NAMALWA (cell line): ENCODE results near the gene GPR39.

Experiments used
- DNase-seq: peaks from one replicate; pipeline ENCODE4 v3.0.0-alpha.2; 2015; ENCODE audit warnings: low spot score

GPR39 gene

DNA sequence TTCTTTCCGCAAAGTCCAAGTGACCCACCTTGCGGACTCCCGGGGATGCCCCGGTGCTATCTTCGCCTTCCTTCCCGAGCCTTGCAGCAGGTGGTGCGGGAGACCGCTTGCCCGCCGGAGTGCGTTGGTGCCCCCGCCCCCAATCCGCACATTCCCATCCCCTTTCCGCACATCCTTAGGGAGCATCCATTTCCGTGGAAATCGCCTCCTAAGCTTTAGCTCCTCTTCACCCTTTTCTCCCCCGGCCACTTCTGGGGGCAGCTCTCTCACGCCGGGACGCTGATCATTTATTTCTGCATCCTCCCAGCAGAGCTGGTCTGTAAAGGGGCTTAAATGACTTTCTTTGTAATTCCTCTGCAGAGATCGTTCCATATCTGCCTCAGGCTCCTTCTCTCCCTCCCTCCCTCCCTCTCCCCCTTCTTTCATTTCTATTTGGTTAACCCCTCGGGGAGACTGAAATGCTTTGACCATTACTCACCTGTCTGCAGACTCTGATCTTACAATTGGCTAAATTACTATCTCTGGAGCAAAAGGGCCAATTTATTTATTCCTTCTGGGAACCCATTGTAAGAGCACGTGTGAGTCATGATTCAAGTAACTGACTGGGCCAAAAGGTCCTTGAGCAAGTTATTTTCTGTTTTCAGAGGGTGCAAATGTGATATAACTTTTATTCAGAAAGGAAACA is 254.7 kb downstream of the GPR39 start:
- no peak for DNase-seq

DNA sequence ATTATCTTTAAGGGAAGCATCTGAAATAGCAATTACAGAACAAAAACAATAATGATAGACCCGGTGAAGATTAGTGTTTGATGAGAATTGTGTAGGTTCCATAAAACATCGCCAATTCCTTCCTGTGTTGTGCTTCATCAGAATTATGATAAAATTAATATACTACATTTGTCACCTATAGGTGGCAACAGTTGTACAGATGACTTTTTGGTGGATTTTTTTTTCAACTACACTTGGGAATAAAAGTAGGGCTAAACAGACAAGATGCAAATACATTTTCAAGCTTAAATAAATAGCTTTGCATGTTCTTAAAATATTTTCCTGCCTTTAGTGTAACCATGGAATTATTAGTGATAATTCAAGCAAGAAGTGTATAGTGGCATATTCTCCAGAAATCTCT is 260.4 kb downstream of the GPR39 start:
- peak; percentile 8 for DNase-seq

- DNase-seq, result no peak
Measured at GRCh38 chr2:132677661-132678060, 261.1 kb downstream of the GPR39 start.

DNA sequence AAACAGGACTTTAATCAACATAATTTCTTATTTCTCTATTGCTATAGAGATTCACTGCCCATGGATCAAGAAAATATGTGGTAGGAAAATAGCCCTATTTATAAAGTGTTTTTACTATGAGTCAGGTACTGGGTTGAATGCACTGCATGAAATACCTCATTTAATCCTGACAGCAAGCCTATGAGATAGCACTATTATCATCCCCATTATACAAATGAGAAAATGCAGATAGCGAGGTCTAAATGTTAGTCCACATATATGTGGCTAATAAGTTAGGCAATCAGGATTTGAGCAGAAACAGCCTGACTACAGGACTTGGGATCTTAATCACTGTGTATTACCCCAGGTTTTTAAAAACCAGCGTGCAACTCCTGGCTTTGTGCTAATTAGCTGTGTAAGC is 261.9 kb downstream of the GPR39 start:
- DNase-seq, result no peak

DNA sequence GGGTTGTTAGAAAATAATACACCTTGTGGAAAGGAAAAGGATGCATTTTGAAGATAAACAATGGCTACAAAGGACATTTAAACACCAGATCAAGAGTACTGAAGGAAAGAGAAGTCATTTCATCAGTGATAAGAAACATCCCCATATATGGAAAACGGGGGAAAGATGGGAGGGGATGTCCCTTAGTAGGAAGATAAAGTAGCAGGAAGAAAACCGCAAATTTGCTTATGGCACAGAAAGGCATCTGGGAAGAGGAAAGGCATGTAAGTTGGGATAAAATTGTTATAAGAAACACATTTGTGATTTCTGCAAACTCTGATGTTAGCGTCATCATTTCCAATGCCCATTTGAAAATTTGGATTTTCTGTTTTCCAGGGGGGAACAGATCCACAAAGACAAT is 263.9 kb downstream of the GPR39 start:
- DNase-seq, result no peak

- no peak for DNase-seq
Measured at GRCh38 chr2:132681766-132682165, 265.2 kb downstream of the GPR39 start.

DNA sequence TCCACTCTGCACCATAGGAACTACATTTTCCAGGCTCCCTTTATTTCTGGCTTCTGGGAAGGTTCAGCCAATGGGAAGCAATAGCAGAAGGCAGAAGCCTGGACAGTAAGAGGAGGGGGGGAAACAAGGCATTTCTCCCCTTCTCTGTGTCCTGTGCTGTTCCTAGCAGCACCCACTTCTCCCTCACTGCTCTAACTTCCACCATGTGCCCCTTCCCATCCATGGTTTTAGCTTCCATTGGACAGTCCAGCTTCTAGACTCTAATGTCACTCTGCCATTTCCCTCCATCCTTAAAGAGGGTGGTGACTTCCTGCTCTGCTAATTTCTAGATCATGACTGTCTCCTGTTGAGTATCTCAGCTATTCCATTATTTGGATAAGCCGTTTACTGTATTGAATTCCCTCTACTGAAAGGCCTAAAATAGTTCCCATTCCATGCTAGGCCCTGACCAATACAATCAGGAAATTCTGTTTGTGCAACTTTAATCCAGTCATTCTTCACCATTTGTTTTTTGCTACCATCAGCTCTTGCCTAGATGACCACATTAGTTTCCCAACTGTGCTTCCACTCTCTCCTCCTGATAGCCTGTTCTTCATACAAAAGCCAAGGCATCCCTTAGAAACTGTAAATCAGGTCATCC is 274.2 kb downstream of the GPR39 start:
- no peak for DNase-seq

DNA sequence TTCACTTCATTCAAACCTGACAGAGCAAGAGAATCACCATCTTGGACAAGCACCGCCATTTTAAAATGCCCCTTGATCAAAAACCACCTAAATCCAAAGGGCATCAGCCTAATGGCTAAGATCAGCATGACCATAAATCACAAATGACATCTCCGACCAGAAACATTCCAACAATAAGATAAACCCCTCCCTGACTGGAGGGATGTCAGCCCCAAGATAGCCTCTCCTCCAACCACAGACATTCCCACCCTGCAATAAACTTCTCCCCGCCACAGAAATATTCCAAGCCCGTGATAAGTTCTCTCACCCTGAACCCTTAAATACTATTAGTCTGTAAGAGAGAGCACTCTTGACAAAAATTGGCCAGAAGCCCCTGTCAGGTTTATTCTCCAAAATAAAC is 275.0 kb downstream of the GPR39 start:
- DNase-seq, result no peak

DNA sequence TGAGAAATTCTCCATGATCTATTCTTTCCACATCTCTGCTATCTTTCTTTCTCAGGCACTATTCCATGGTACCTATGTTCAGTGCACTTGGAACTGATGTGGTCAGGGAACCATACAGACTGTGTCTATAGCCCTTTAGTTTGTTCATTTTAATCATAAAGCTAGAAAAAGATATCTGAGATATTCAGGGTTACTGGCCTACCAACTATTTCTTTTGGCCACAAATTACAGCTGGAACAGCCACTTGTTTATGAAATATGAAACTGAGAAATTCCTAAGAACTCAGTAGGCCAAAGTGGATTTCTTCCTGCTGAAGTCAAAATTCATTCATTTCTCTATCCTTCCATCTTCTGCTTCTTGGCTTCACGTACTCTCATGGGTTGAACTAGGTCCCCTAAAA is 276.2 kb downstream of the GPR39 start:
- DNase-seq, result no peak
